Ishikawa (cell line): ENCODE measurements around the gene AKTIP.

Experiments used
- CEBPB ChIP-seq: IDR thresholded peaks from 2 replicates; pipeline ENCODE4 v1.6.1; 2012
- CREB1 ChIP-seq: IDR thresholded peaks from 2 replicates; pipeline ENCODE4 v1.6.1; 2012; ENCODE audit warnings: low read depth
- EGR1 ChIP-seq: IDR thresholded peaks from 2 replicates; pipeline ENCODE4 v1.6.1; 2012
- EP300 ChIP-seq: IDR thresholded peaks from 2 replicates; pipeline ENCODE4 v1.6.1; 2012; ENCODE audit warnings: borderline replicate concordance
- FOXM1 ChIP-seq: IDR thresholded peaks from 2 replicates; pipeline ENCODE4 v1.6.1; 2012; ENCODE audit warnings: low read depth, borderline replicate concordance
- MAX ChIP-seq: IDR thresholded peaks from 2 replicates; pipeline ENCODE4 v1.6.1; 2012
- NFIC ChIP-seq: IDR thresholded peaks from 2 replicates; pipeline ENCODE4 v1.6.1; 2012
- RAD21 ChIP-seq: IDR thresholded peaks from 2 replicates; pipeline ENCODE4 v1.6.1; 2012; ENCODE audit warnings: low read depth
- TAF1 ChIP-seq: IDR thresholded peaks from 2 replicates; pipeline ENCODE4 v1.6.1; 2012; ENCODE audit warnings: low read depth, mild to moderate bottlenecking
- TCF12 ChIP-seq: IDR thresholded peaks from 2 replicates; pipeline ENCODE4 v1.6.1; 2012; ENCODE audit warnings: low read depth
- TEAD4 ChIP-seq: IDR thresholded peaks from 2 replicates; pipeline ENCODE4 v1.6.1; 2012
- USF1 ChIP-seq: IDR thresholded peaks from 2 replicates; pipeline ENCODE4 v1.6.1; 2012
- YY1 ChIP-seq: IDR thresholded peaks from 2 replicates; pipeline ENCODE4 v1.6.1; 2012; ENCODE audit warnings: low read depth
- ZBTB7A ChIP-seq: IDR thresholded peaks from 2 replicates; pipeline ENCODE4 v1.6.1; 2012; ENCODE audit warnings: low read depth
- TF ChIP-seq, protein P1 (sequence below): IDR thresholded peaks from 2 replicates; pipeline ENCODE4 v1.6.1; 2012; ENCODE audit warnings: low read depth, mild to moderate bottlenecking

Gene AKTIP

GRCh38 chr16:53502331-53503269 lies at the start of gene AKTIP:
Gene AKTIP, minus strand, starts transcription at chr16:53503209. Its CDS starts 2,950 bp downstream, at chr16:53500259.
- TF ChIP-seq, protein P1, sequence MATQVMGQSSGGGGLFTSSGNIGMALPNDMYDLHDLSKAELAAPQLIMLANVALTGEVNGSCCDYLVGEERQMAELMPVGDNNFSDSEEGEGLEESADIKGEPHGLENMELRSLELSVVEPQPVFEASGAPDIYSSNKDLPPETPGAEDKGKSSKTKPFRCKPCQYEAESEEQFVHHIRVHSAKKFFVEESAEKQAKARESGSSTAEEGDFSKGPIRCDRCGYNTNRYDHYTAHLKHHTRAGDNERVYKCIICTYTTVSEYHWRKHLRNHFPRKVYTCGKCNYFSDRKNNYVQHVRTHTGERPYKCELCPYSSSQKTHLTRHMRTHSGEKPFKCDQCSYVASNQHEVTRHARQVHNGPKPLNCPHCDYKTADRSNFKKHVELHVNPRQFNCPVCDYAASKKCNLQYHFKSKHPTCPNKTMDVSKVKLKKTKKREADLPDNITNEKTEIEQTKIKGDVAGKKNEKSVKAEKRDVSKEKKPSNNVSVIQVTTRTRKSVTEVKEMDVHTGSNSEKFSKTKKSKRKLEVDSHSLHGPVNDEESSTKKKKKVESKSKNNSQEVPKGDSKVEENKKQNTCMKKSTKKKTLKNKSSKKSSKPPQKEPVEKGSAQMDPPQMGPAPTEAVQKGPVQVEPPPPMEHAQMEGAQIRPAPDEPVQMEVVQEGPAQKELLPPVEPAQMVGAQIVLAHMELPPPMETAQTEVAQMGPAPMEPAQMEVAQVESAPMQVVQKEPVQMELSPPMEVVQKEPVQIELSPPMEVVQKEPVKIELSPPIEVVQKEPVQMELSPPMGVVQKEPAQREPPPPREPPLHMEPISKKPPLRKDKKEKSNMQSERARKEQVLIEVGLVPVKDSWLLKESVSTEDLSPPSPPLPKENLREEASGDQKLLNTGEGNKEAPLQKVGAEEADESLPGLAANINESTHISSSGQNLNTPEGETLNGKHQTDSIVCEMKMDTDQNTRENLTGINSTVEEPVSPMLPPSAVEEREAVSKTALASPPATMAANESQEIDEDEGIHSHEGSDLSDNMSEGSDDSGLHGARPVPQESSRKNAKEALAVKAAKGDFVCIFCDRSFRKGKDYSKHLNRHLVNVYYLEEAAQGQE: no peak
- peak; percentile 39; the same call in 1 of the 2 replicates for TF ChIP-seq MAX
- TF ChIP-seq TCF12: peak; percentile 41; the same call in 1 of the 2 replicates
- no peak for TF ChIP-seq ZBTB7A
- TF ChIP-seq FOXM1: no peak
- TF ChIP-seq CEBPB: peak; percentile 83
- no peak for TF ChIP-seq RAD21
- TF ChIP-seq TEAD4: peak; percentile 80
- TF ChIP-seq CREB1: no peak
- no peak for TF ChIP-seq YY1
- 0 out of 2 replicates have a peak, but pooled peaks have one; percentile 30 for TF ChIP-seq EP300
- no peak for TF ChIP-seq NFIC
- no peak for TF ChIP-seq USF1
- 0 out of 2 replicates have a peak, but pooled peaks have one; percentile 16 for TF ChIP-seq TAF1
- TF ChIP-seq EGR1: no peak

DNA sequence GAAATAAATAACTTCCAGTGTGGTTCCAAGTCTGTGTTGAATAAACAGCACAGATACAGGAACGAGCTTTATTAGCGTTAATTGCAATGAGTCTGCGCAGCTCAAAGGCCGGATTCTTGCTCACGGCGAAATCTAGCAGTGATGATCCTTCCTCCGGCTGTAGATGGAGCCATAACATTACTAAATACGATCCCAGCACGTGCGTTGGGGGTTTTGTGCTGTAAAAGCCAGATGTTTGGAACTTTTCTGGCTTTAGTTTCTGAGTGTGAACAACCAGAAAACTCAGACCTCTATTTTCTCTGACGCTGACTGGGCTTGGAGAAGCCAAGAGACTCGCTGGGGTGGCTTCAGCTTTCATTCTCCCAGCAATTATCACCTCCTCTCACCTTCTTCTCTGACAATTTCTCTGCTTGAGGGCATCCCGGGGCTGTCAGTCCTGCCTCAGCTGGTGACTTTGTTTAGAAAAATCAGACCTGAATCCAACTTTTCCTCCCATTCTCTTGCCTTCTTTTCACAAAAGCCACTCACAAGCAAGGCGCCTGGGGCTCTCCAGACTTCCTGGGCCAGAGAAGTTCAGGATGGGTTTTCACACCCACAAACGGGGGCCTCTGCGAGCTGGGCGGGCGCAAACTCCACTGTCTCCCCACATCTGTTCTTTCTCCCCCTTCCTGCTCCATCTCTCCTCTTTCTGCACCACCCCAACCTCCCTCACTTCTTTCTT lies 47.1 kb upstream of the AKTIP start:
- TF ChIP-seq RAD21 (peak; percentile 89), MAX (peak; percentile 92), FOXM1 (no peak)

DNA sequence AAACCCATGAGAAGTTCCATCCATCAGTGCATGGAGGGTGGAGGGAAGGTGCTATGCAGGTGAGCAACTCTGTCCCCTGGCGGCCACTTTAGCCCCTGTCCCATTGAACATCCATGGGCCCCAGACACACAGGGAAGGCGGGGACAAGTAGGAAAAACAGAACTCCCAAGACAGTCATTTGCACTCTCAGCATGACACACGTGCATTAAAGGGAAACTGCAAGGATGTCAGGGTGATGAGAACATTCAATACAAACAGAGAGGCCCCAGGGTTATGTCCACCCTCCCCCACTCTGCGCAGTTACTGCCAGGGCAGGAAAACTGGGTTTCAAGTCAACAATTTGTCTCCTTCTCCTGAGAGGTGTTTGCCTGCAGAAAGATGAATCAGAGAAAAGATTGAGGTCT lies 44.0 kb upstream of the AKTIP start:
- no peak for TF ChIP-seq FOXM1
- no peak for TF ChIP-seq TAF1
- no peak for TF ChIP-seq CEBPB
- no peak for TF ChIP-seq YY1
- no peak for TF ChIP-seq TEAD4
- TF ChIP-seq ZBTB7A: no peak
- TF ChIP-seq, protein P1: no peak
- no peak; the same call in 1 of the 2 replicates for TF ChIP-seq RAD21
- TF ChIP-seq MAX: no peak
- no peak for TF ChIP-seq TCF12
- no peak for TF ChIP-seq EGR1
- no peak for TF ChIP-seq NFIC
- no peak for TF ChIP-seq EP300
- TF ChIP-seq CREB1: no peak
- no peak for TF ChIP-seq USF1

DNA sequence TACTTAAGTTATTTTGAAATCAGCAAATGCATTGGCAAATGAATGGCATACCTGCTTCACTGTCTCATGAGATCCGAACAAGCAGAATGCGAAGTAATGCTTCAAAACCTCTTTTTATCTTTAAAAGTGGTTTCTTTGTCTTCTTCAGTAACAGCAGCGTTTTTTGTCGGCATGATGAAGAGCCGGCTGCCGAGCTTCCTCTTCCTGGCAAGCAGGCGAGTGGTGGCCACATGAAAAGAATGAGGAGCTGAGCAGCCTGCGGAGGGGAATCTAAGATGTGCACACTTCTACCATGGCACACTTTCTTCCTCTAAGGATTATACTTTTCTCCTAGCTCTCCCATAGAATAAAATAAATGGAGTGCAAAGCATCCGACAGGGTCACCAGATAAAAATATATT lies 42.4 kb upstream of the AKTIP start:
- TF ChIP-seq CREB1: no peak

- no peak for TF ChIP-seq EP300
- TF ChIP-seq, protein P1: no peak
- no peak for TF ChIP-seq NFIC
- TF ChIP-seq TCF12: no peak
- no peak for TF ChIP-seq YY1
- no peak for TF ChIP-seq FOXM1
- TF ChIP-seq TEAD4: no peak
- no peak for TF ChIP-seq USF1
- TF ChIP-seq MAX: no peak
- no peak for TF ChIP-seq ZBTB7A
Measured at GRCh38 chr16:53542283-53542682, 39.3 kb upstream of the AKTIP start.
